HepG2 (cell line): ENCODE results near the gene CHN2. TPM values are rescaled to one million over a fixed set of nuclear protein-coding genes. Genes with fewer than 3 reads are reported as not detected.

Experiments
- ELF1 ChIP-seq: sonication (generic); formaldehyde crosslinking; IDR thresholded peaks from 2 replicates; pipeline ENCODE4 v1.4.0; 2020; ENCODE audit warnings: missing genetic modification reagents
- HMGXB4 ChIP-seq, 2 experiments: sonication (generic) in 1 of 2; formaldehyde crosslinking in 1 of 2; IDR thresholded peaks; 2 replicates each; pipeline versions ENCODE4 v1.4.0 to v1.6.1; 2018 to 2020; ENCODE audit warnings: missing genetic modification reagents in 2 of 2, borderline replicate concordance in 1 of 2, low read depth in 1 of 2, mild to moderate bottlenecking in 1 of 2, missing biosample characterization in 1 of 2
- MLXIP ChIP-seq: sonication (generic); formaldehyde crosslinking; IDR thresholded peaks from 2 replicates; pipeline ENCODE4 v1.9.0; 2021; ENCODE audit warnings: missing genetic modification reagents, borderline replicate concordance
- NFKBIZ ChIP-seq: IDR thresholded peaks from 2 replicates; pipeline ENCODE4 v1.6.1; 2018; ENCODE audit warnings: missing genetic modification reagents, missing compliant biosample characterization
- ZFY ChIP-seq: sonication (generic); formaldehyde crosslinking; IDR thresholded peaks from 2 replicates; pipeline ENCODE4 v1.4.0; 2020; ENCODE audit warnings: missing genetic modification reagents
- ZNF230 ChIP-seq: sonication (generic); formaldehyde crosslinking; IDR thresholded peaks from 2 replicates; pipeline ENCODE4 v1.4.0; 2020; ENCODE audit warnings: mild to moderate bottlenecking, missing genetic modification reagents
- ZNF629 ChIP-seq: sonication (generic); formaldehyde crosslinking; conservative IDR thresholded peaks from 2 replicates; pipeline ENCODE4 v1.5.0; 2020; ENCODE audit warnings: missing genetic modification reagents
- ZNF800 ChIP-seq: sonication (generic); formaldehyde crosslinking; IDR thresholded peaks from 2 replicates; pipeline ENCODE4 v1.4.0; 2020; ENCODE audit warnings: missing genetic modification reagents
- ZNF850 ChIP-seq: sonication (generic); formaldehyde crosslinking; conservative IDR thresholded peaks from 2 replicates; pipeline ENCODE4 v1.9.0; 2021; ENCODE audit warnings: mild to moderate bottlenecking, missing genetic modification reagents
- ZSCAN20 ChIP-seq: sonication (generic); formaldehyde crosslinking; IDR thresholded peaks from 2 replicates; pipeline ENCODE4 v1.4.0; 2020; ENCODE audit warnings: missing genetic modification reagents, mild to moderate bottlenecking, borderline replicate concordance
- polyA plus RNA-seq, 8 experiments: library from polyadenylated mRNA; depleted of rRNA in 3 of 8; stranded (reverse) in 7 of 8; unstranded in 1 of 8; fragments of >200 nt; fragmentation: Illumina TruSeq in 4 of 8; extraction: Trizol in 4 of 8; gene quantifications; 2 replicates each; pipeline versions ENCODE4 v1.2.1 to v1.2.3, GENCODE V29; 2011 to 2016; ENCODE audit warnings: low read depth in 4 of 8, missing spikeins in 1 of 8, mixed read lengths in 1 of 8; ENCODE audit not compliant: insufficient read depth in 1 of 8
- total RNA-seq, 5 experiments: library from RNA; depleted of rRNA; stranded (reverse); fragments of >200 nt; fragmentation: Illumina TruSeq; extraction: Trizol; gene quantifications; 2 replicates each; pipeline ENCODE4 v1.2.3, GENCODE V29; 2016; ENCODE audit warnings: low read depth in 1 of 5

CHN2 gene
- total and polyA plus RNA-seq, 2 of the 13 experiments (the other 11 are each of a cell fraction or from before 2014, with no cell fraction given), result 23.5 to 30.5 TPM

- TF ChIP-seq MLXIP (CRISPR knock-in tag) (no peak), ZNF629 (CRISPR knock-in tag) (no peak), NFKBIZ (CRISPR knock-in tag) (no peak), ELF1 (CRISPR knock-in tag) (no peak), ZSCAN20 (CRISPR knock-in tag) (no peak), ZNF800 (CRISPR knock-in tag) (no peak), ZNF850 (CRISPR knock-in tag) (no peak), ZNF230 (CRISPR knock-in tag) (no peak), ZFY (CRISPR knock-in tag) (no peak), HMGXB4 (CRISPR knock-in tag; IDR thresholded peaks at IDR 0.05; ENCODE audit: borderline replicate concordance in 1 of 2, low read depth in 1 of 2) (no peak)
These were observed 202.0 kb downstream of the CHN2 start (continued) for GRCh38 chr7:29396563-29396962.
